Progenitor cell of endocrine pancreas (in vitro differentiated cells): ENCODE results near the gene FRG1. TPM values are rescaled to one million over a fixed set of nuclear protein-coding genes. Genes with fewer than 3 reads are reported as not detected.
A peak's percentile ranks its signal among the peaks of the same experiment; 100 is the strongest.
"Not testable (repeated sequence)": the region's sequence is repeated elsewhere in the genome, so short reads cannot be mapped to it uniquely, and the experiment has no call there.

ENCODE experiments used
- DNase-seq: peaks from one replicate; pipeline ENCODE4 v3.0.0; 2021; ENCODE audit warnings: low spot score; ENCODE audit not compliant: unreplicated experiment
- H3K27ac Mint-ChIP-seq: 2 replicates; pipeline ENCODE4 v1.8.0; 2021; ENCODE audit warnings: mild to moderate bottlenecking, moderate library complexity, mixed read lengths
- H3K27me3 Mint-ChIP-seq: 2 replicates; pipeline ENCODE4 v1.8.0; 2021; ENCODE audit warnings: mixed read lengths
- H3K36me3 Mint-ChIP-seq: 2 replicates; pipeline ENCODE4 v1.8.0; 2022; ENCODE audit warnings: mixed read lengths; ENCODE audit not compliant: insufficient read depth
- H3K4me1 Mint-ChIP-seq: 2 replicates; pipeline ENCODE4 v1.8.0; 2021; ENCODE audit warnings: low read depth, mixed read lengths
- H3K4me3 Mint-ChIP-seq: 2 replicates; pipeline ENCODE4 v1.8.0; 2021; ENCODE audit warnings: low read depth, mild to moderate bottlenecking, moderate library complexity, mixed read lengths
- H3K9me3 Mint-ChIP-seq: 2 replicates; pipeline ENCODE4 v1.8.0; 2021; ENCODE audit warnings: low read depth, mixed read lengths
- total RNA-seq: library from RNA; stranded (reverse); gene quantifications from 2 replicates; pipeline ENCODE4 v1.2.1, GENCODE V29; 2021
- TF ChIP-seq, protein P1 (sequence below): fragments of 200-600 bp; sonication (generic); IDR thresholded peaks from one replicate; pipeline ENCODE4 v1.5.0; 2021; ENCODE audit warnings: antibody characterized with exemption, mild to moderate bottlenecking; ENCODE audit not compliant: unreplicated experiment

FRG1 gene
- total RNA-seq, 1 donor from 2014 or later = 36.4 TPM

DNA sequence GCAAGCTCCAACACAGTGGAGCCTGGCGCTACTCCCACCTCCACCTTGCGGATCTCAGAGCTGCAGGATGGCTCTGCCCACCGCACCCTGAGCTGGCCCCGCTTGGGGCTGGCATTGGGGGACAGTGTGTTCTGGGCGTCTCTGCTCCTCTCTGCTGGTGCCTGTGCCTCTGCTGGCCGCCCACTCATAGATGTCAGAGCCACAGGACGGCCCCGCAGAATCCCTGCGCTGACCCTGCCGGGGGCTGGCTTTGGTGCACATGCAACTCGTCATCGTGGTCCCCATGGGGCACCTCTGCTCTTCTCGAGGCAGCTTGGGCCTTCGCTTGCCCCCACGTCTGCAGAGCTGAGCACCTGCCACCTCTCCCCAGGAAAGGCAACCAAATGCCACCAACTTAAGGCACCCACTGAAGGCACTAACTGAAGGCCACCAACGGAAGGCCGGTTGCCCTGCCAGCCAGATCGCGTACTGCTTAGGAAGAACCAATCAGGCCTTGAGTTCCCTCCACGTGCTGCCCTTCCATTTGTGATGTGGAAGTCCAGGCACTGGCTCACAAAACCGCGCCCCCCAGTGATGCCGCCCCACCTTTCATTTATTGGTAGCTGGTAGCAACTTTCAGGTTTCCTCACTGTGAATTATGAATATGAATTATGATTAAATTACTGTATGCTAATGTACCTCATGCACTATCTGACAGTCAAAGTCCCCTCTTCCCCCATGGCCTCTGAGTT is 23.3 kb upstream of the FRG1 start:
- peaks cover 55% of the 10 kb centered on the region for H3K9me3 Mint-ChIP-seq

DNA sequence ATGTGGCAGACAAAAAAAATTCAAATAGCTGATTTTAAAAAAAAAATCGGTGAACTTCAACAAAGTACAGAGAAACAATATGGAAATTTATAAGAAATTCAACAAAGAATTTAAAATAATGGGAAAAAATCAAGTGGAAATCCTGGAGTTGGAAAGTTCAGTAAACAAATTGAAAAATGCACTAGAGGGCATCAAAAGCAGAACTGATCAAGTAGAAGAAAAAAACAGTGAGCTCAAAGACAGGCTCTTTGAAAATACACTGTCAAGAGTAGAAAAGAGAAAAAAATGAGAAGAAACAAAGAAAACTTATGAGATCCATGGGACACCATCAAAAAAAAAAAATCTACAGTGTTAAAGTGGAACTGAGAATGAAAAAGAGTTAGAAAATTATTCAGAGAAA is 19.6 kb upstream of the FRG1 start:
- no peak overlapping the region for H3K27ac Mint-ChIP-seq
- no peaks in the 10 kb centered on the region for H3K4me1 Mint-ChIP-seq
- TF ChIP-seq, protein P1, sequence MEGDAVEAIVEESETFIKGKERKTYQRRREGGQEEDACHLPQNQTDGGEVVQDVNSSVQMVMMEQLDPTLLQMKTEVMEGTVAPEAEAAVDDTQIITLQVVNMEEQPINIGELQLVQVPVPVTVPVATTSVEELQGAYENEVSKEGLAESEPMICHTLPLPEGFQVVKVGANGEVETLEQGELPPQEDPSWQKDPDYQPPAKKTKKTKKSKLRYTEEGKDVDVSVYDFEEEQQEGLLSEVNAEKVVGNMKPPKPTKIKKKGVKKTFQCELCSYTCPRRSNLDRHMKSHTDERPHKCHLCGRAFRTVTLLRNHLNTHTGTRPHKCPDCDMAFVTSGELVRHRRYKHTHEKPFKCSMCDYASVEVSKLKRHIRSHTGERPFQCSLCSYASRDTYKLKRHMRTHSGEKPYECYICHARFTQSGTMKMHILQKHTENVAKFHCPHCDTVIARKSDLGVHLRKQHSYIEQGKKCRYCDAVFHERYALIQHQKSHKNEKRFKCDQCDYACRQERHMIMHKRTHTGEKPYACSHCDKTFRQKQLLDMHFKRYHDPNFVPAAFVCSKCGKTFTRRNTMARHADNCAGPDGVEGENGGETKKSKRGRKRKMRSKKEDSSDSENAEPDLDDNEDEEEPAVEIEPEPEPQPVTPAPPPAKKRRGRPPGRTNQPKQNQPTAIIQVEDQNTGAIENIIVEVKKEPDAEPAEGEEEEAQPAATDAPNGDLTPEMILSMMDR = no peak
- peaks cover 8% of the 10 kb centered on the region for H3K36me3 Mint-ChIP-seq
- no peak for DNase-seq
- H3K9me3 Mint-ChIP-seq = peaks cover 64% of the 10 kb centered on the region
- H3K4me3 Mint-ChIP-seq = no peak overlapping the region
- no peaks in the 10 kb centered on the region for H3K27me3 Mint-ChIP-seq

More for the DNA sequence above, 23.3 kb upstream of the FRG1 start:
- Mint-ChIP-seq H3K4me3 (no peak overlapping the region), H3K36me3 (peaks cover 2% of the 10 kb centered on the region), H3K4me1 (no peaks in the 10 kb centered on the region), H3K27ac (no peak overlapping the region), H3K27me3 (no peaks in the 10 kb centered on the region)
- DNase-seq = no peak
- TF ChIP-seq, protein P1 = no peak

DNA sequence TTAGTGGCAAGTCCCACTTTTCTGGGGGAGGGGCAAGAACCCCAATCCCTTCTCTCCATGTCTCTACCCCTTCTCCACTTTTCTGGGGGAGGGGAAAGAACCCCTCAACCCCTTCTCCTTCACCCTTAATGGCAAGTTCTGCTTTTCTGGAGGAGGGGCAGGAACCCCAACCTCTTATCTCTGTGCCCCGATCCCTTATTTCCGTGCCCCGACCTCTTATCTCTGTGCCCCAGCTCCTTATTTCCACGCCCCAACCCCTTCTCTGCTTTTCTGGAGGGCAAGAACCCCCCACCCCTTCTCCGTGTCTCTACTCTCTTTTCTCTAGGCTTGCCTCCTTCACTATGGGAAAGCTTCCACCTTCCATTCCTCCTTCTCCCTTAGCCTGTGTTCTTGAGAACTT is 13.9 kb upstream of the FRG1 start:
- Mint-ChIP-seq H3K36me3 (peaks cover 14% of the 10 kb centered on the region), H3K9me3 (peaks cover 69% of the 10 kb centered on the region)
- H3K4me3 Mint-ChIP-seq, H3K27ac Mint-ChIP-seq, DNase-seq, H3K27me3 Mint-ChIP-seq, H3K4me1 Mint-ChIP-seq: not testable (repeated sequence)

DNA sequence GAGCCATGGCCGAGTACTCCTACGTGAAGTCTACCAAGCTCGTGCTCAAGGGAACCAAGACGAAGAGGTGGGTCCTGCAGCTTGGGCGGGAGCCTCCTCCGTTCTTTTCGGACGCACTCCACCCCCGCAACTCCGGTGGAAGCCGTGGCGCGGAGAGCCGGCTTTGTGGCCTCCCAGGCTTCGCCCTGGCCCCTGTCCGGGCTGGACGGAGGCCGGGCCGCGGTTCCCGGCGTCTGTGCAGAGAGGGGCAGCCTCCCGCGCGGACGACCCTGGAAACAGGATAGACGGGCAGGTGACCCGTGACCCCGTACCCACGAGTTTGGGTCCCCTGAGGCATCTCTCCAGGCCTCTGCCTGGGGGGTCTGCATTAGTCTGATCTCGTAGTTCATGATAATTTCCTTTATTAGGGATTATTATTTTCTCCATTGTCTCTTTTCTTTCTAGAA is 356 bp downstream of the FRG1 start:
- TF ChIP-seq, protein P1 = no peak
- DNase-seq = no peak
- Mint-ChIP-seq H3K9me3 (peaks cover 14% of the 10 kb centered on the region), H3K36me3 (peaks cover 8% of the 10 kb centered on the region), H3K4me1 (peaks cover 10% of the 10 kb centered on the region), H3K27ac (peak overlapping the region; percentile 98), H3K4me3 (peak overlapping the region; percentile 94), H3K27me3 (no peaks in the 10 kb centered on the region)

DNA sequence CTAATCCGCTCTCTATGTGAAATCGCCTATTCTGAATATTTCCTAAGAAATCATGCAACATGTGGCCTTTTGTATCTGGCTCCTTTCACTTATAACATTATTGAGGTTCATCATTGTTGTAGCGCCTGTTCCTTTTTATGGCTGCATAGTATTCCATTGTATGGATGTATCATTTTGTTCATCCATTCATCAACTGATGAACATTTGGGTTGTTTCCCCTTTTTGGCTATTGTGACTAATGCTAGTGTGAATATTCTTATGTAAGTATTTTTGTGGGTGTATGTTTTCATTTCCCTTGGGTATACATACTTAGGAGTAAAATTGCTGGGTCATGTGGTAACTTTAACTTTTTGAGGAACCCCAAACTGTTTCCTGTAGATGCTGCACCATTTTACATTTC is 1.7 kb downstream of the FRG1 start:
- Mint-ChIP-seq H3K27ac (peak overlapping the region; percentile 82), H3K4me3 (peak overlapping the region; percentile 55)
- H3K4me1 Mint-ChIP-seq, H3K27me3 Mint-ChIP-seq, H3K9me3 Mint-ChIP-seq, DNase-seq, H3K36me3 Mint-ChIP-seq: not testable (repeated sequence)

DNA sequence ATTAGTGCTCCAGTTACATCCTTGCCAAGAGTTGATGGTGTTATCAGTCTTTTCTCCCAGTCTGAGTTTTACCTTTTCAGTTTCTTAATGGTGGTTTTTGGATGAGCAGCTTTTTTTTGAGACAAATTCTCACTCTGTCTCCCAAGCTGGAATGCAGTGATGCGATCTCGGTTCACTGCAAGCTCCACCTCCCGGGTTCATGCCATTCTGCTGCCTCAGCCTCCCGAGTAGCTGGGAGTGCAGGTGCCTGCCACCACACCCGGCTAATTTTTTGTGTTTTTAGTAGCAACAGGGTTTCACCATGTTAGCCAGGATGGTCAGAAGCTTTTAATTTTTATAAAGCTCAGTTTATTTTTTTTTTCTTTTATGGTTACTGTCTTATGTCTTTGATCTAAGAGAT is 3.4 kb downstream of the FRG1 start:
- H3K4me1 Mint-ChIP-seq, H3K27me3 Mint-ChIP-seq, H3K36me3 Mint-ChIP-seq, H3K27ac Mint-ChIP-seq, DNase-seq, H3K4me3 Mint-ChIP-seq, H3K9me3 Mint-ChIP-seq: not testable (repeated sequence)

DNA sequence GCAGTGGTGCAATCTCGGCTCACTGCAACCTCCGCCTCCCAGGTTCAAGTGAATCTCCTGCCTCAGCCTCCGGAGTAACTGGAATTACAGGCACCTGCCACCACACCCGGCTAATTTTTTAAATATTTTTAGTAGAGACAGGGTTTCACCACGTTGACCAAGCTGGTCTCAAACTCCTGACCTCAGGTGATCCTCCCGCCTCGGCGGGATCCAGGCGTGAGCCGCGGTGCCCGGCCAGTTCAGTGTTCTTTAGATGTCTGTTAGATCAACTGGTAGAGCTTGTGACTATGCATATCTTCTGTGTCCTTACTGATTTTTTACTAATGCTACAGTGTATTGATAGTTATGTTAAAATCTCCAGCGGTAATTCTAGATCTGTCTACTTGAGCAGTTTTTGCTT is 6.2 kb downstream of the FRG1 start:
- H3K9me3 Mint-ChIP-seq, H3K4me1 Mint-ChIP-seq, H3K4me3 Mint-ChIP-seq, H3K27me3 Mint-ChIP-seq, H3K27ac Mint-ChIP-seq, H3K36me3 Mint-ChIP-seq, DNase-seq: not testable (repeated sequence)

DNA sequence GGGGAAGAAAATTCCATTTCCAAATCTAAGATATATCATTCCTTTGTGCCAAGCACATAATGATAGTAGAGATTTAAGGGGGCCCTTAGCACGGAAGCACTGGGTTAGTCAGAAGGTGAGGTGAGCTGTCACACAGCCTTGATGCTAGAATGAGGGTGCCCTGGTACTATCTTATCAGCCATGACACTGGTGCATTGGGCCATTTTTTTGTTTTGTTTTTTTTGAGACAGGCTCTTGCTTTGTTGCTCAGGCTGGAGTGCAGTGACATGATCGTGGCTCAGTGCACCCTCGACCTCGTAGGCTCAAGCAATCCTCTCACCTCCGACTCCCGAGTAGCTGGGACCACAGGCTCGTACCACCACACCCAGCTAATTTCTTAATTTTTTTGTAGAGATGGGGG is 7.8 kb downstream of the FRG1 start:
- H3K4me3 Mint-ChIP-seq, DNase-seq, H3K9me3 Mint-ChIP-seq: not testable (repeated sequence)

DNA sequence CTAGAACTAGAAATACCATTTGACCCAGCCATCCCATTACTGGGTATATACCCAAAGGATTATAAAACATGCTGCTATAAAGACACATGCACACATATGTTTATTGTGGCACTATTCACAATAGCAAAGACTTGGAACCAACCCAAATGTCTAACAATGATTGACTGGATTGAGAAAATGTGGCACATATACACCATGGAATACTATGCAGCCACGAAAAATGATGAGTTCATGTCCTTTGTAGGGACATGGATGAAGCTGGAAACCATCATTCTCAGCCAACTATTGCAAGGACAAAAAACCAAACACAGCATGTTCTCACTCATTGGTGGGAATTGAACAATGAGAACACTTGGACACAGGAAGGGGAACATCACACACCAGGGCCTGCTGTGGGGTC is 28.6 kb downstream of the FRG1 start:
- not testable (repeated sequence) for DNase-seq, H3K27ac Mint-ChIP-seq, H3K4me1 Mint-ChIP-seq, H3K27me3 Mint-ChIP-seq, H3K4me3 Mint-ChIP-seq
- Mint-ChIP-seq H3K36me3 (peaks cover 14% of the 10 kb centered on the region), H3K9me3 (peaks cover 49% of the 10 kb centered on the region)

More for the DNA sequence above, 7.8 kb downstream of the FRG1 start:
- H3K4me1 Mint-ChIP-seq, H3K27me3 Mint-ChIP-seq, H3K36me3 Mint-ChIP-seq, H3K27ac Mint-ChIP-seq: not testable (repeated sequence)
